ENCODE measurements around the gene NUFIP1.
"Not testable (repeated sequence)": the region's sequence is repeated elsewhere in the genome, so short reads cannot be mapped to it uniquely, and the experiment has no call there.

The NUFIP1 gene

GRCh38 chr13:44989071-44989889 lies at the start of gene NUFIP1, which contains the start of gene GPALPP1:
Gene NUFIP1 (minus strand): TSS chr13:44989471. CDS start chr13:44989436, 35 bp downstream.
Gene GPALPP1 (plus strand): TSS chr13:44989538. CDS start chr13:44989655, 117 bp downstream.
- peak; percentile 91 for DNase-seq

GRCh38 chr13:45036206-45036605 lies 46.9 kb upstream of the NUFIP1 start:
- DNase-seq, result no peak

DNA sequence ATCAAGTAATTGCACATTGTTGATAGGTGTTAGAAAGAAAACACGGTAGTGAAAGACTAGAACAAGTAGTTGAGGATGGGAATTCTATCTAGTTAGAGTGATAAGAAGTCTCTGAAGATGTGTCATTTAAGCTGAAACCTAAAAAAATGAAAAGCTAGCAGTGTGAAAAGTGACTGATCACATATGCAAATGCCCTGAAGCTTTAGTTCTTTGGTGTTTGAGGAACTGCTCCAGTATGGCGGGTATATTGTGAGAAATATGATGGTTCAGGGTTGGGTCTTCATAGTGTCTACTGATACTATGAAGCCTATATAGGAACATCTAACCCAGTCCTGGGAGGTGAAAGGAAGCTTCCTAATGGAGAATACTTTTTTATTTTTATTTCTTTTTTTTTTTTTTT lies 45.1 kb upstream of the NUFIP1 start:
- DNase-seq, result no peak

DNA sequence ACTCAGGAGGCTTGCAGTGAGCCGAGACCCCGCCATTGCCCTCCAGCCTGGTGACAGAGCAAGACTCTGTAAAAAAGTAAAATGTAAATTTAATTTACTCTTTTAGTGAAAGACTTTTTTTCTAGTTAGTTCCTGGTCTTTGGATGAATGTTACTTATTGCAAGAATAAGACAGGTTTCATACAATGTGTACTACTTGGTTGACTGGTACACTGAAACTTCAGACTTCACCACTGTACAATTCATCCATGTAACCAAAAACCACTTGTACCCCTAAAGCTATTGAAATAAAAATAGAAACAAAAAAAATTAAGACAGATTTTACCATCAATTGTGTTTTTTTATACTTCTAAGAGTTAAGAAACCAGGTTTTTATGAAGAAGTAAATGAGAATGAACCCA lies 35.6 kb upstream of the NUFIP1 start:
- DNase-seq, result no peak

- DNase-seq, result no peak
Observed at GRCh38 chr13:45021250-45021649, 32.0 kb upstream of the NUFIP1 start.

DNA sequence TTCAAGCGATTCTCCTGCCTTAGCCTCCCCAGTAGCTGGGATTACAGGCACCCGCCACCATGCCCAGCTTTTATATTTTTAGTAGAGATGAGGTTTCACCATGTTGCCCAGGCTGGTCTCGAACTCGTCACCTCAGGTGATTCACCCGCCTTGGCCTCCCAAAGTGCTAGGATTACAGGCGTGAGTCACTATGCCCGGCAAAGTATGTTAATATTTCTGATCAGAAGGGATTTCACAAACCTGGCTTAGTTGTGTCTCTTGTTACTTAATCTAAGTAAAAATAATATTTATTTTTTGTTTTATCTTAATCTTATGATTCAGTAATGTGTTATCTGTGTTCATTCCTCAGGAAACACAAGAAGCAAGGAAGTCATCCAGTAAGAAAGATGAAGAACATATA lies 30.7 kb upstream of the NUFIP1 start:
- DNase-seq, result not testable (repeated sequence)

GRCh38 chr13:45016792-45017425 lies 27.6 kb upstream of the NUFIP1 start:
- DNase-seq, result no peak

DNA sequence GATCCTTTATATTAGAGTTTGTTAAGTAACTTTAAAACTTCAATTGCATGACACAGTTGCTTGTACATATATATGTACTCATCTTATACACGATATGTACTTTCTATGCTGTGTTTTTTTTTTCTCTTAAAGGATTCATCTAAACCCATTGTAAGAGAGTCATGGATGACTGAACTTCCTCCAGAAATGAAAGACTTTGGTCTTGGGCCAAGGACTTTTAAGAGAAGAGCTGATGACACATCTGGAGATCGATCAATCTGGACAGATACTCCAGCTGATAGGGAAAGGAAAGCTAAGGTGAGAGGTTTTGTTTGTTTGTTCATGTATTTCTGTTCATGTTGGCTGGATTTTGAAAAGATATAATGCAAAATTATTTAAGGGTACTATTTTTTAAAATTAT lies 26.0 kb upstream of the NUFIP1 start:
- no peak for DNase-seq

- DNase-seq, result no peak
Observed at GRCh38 chr13:45011198-45011597, 21.9 kb upstream of the NUFIP1 start.

DNA sequence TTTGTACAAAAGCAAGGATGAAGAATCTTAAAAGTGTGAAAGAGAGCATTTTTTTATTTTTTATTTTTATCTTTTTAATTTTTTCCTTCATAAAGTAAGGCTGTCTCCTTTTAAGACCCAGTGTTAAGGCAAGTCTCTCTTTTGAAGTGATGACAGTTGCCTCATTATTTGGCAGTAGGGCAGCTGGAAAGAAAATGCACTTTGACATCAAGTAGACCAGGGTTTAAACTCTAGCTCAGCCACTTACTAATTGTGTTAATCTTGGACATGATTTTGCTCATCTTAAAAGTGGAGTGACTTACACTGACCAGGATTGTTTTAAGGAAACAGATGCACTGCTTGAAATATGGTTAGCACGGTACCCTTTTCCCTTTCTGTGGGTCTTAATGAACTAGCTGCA lies 18.6 kb upstream of the NUFIP1 start:
- no peak for DNase-seq

- no peak for DNase-seq
Observed at GRCh38 chr13:45007225-45007624, 18.0 kb upstream of the NUFIP1 start.

DNA sequence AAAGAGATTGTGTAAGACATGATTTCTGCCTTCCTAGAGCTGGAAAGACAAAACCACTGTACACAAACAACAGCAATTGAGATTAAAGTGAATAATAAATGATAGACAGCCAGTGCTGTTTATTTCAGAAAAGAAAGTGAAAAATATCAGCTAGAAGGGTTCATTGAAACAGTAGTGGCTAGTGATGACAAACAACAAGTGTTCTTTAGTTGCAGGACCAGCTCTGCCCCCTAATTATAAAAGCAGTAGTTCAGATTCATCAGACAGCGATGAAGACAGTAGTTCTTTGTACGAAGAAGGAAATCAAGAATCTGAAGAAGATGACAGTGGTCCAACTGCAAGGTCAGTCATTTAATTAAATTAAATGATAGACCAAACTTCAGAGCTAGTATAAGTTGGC lies 14.8 kb upstream of the NUFIP1 start:
- DNase-seq, result no peak

DNA sequence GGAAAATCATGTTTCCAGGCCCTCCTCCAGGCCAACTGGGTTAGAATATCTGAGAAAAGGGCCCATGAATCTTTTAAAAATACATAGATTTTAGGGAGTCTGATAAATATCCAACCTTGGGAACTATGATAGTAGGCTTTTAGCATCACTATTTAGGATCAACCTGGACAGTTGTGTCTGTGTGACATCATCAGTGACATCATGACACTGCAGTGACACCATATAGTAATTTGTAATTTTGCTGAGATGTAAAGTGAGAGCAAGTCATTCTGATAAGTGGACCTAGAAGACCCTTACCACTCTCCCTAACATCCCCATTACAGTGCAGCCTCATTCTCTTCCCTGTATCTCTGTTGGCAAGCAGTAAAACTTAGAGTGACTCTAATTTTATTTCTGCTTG lies 14.1 kb upstream of the NUFIP1 start:
- no peak for DNase-seq

DNA sequence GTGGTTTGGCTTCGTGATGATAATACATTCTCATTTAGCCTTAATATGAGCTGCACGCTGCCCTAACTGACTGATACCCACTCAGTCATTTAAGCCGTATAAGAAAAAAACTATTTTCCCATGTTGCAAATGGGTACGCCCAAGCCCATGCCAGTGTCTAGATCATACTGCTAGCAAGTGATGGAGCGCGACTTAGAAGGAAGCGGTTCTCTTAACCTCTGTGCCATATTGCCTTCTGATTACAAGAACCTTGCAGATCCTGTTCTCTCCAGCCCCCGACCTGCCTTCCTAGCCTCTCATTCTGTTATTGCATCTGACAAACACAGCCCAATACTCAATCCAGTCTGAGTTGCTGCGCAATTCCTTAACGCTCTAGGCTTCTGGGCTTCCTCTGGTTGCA lies 670 bp upstream of the NUFIP1 start:
- no peak for DNase-seq

- no peak for DNase-seq
Observed at GRCh38 chr13:44978328-44978727, 10.9 kb downstream of the NUFIP1 start.

DNA sequence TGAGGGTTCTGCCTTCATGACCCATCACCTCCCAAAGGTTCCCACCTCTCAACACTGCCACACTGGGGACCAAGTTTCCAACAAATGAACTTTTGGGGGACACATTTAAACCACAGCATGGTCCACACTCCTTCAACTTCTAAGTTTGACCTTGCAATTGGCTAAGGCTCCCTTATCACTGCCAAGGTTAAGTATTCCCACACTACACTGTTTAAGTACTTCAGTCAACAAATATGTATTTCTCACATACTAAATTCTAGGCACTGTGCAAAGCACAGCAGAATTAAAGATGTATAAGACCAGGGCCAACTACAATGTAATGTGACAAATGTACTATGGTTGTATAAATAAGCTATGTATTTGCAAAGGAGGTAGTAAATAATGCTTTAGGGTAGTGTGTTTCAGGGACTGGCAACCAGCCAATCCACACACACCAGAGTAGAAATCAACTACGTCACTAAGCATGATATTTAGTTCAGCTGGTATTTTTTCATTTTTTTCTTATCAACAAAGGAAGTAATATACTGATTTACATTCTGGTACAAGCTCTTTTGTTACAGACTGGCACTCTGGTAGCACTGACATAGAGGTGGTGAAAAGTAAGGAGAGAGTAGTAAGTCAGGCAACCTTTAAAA lies 12.2 kb downstream of the NUFIP1 start:
- DNase-seq, result no peak

DNA sequence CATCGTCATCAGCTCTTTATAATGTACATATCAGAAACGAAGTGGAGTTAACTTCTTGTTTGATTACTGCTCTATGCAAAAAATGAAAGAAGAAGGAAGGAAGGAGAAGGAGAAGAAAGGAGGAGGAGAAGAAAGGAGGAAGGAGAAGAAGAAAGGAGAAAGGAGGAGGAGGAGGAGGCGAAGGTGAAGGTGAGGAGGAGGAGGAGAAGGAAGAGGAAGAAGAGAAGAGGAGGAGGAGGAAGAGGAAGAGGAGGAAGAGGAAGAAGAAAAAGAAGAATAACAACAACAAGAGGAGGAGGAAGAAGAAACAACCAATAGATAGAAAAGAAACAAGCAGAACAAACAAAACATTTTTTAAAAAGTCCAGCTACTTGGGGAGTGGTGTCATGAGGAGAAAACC lies 13.1 kb downstream of the NUFIP1 start:
- DNase-seq, result no peak

DNA sequence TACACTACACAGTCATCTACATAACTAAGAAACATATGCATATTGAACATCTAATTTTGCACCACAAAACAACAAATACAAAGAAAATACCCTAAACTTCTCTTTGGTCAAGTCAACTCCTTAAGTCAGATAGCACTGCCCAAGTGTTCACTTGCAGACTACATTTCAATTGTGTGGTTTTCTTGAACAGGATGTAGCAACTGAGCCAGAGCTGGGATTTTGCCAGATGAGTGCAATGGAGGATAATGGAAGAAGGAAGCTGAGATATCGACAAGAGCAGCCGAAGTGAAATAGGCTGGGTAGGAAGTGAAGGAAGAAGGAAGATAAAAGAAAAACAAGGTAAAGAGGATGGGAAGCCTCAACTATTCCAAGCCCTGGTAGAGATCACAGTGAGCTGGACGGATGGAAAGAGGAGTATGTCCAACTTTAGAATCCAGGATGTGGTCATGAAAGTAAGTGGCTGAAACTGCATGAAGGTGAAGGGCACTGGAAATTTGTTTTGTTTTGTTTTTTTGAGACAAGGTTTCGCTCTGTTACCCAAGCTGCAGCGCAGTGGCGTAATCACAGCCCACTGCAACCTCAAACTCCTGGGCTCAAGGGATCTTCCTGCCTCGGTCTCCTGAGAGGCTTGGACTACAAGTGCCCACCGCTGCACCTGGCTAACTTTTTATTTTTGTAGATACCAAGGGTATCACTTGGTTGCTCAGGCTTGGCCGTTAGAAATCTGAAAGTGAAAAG lies 15.0 kb downstream of the NUFIP1 start:
- DNase-seq, result peak; percentile 53

DNA sequence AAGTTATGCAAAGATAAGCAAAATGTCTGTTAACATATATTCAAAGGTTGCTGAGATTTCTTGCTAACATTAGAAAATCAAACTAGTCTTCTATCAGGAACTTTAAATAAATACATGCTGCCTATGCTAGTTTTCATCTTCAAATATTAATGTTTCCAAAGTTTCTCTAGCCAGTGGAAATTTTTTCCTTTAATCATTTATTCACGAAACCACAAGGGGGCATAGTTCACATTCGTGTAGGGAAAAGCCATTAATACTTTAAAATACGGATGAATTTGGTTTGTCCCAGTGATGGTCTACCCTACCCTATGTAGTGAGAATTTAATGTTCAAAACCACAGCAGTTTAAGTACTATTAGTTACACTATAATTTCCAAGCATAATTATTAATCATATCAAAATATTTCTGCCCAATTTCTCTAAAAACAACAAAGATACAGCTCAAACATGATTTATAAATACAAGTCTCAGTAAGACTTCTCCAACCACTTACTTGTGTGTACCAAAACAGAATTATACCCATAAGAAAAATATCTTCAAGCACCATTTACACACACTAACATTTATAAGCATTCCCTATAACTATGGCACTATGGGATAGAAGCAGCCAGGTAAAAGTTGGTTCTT lies 16.2 kb downstream of the NUFIP1 start:
- no peak for DNase-seq

GRCh38 chr13:44971656-44972595 lies 17.3 kb downstream of the NUFIP1 start:
- no peak for DNase-seq

All from GDM1 (cell line).